Activated naive CD4-positive, alpha-beta T cell treated with anti-CD3 and anti-CD28 coated beads, Interleukin-2, amount 50 U/mL, for 24 hours (primary cell): Measurements from ENCODE around the gene MAN1A2.
"Not testable (repeated sequence)": the region's sequence is repeated elsewhere in the genome, so short reads cannot be mapped to it uniquely, and the experiment has no call there.

Source experiments
- H3K27ac Mint-ChIP-seq: one replicate; pipeline ENCODE4 v1.8.0; 2021; ENCODE audit warnings: mild to moderate bottlenecking, mixed read lengths
- H3K27me3 Mint-ChIP-seq: one replicate; pipeline ENCODE4 v1.8.0; 2021; ENCODE audit warnings: mixed read lengths
- H3K36me3 Mint-ChIP-seq: one replicate; pipeline ENCODE4 v1.8.0; 2021; ENCODE audit warnings: mixed read lengths
- H3K4me1 Mint-ChIP-seq: one replicate; pipeline ENCODE4 v1.8.0; 2021; ENCODE audit warnings: mixed read lengths
- H3K4me3 Mint-ChIP-seq: one replicate; pipeline ENCODE4 v1.8.0; 2021; ENCODE audit warnings: mild to moderate bottlenecking, mixed read lengths
- H3K9me3 Mint-ChIP-seq: one replicate; pipeline ENCODE4 v1.8.0; 2021; ENCODE audit warnings: mixed read lengths

The MAN1A2 gene

DNA sequence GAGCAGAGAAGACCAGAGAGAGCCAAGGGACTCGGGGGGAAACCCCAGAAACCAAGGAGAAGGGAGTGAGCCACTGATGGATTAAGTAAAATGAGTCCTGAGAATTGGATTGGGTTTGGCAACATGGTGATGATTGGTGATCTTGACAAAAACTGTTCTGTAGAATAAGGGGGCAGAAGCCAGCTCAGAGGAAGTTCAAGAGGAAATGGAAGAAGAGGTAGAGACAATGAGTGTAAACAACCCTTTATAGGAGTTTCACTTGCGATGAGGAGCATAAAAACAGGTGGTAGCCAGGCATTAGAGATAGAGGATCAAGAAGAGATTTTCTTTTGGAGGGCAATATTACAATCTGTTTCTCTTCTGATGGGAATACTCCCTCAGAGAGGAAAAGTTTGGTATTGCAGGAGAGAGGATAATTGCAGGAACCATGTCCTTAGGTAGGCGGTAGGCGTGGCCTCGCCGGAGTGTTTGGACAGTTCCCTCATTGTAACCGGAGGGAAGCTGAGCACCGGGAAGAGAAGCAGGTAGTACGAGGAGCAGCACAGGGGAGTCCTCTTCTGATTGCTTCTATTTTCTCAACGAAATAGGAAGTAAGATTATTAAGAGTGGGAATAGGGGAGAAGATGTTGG is 170.2 kb downstream of the MAN1A2 start:
- H3K36me3 Mint-ChIP-seq: peaks cover 4% of the 10 kb centered on the region
- H3K4me3 Mint-ChIP-seq: no peak overlapping the region
- no peak overlapping the region for H3K27ac Mint-ChIP-seq
- no peaks in the 10 kb centered on the region for H3K9me3 Mint-ChIP-seq
- H3K27me3 Mint-ChIP-seq: no peaks in the 10 kb centered on the region
- peaks cover 4% of the 10 kb centered on the region for H3K4me1 Mint-ChIP-seq

DNA sequence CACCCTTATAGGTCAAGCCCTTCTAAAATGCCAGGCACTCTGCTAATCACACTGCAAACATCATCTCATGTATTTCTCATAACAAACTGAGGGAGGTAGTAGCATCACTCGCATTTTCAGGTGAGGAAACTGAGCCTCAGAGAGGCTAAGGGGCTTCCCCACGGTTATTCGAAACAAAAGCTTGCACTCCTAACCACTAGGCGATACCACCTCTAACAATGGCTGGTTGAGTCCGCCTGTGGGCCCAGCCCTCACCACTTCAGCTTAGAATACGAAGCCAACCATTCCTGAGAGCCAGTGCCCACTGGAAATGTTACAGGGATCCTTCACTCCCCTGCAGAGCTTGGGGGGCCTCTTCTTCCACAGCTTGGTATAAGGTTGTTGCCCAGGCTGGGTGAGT is 173.3 kb downstream of the MAN1A2 start:
- H3K4me3 Mint-ChIP-seq: no peak overlapping the region
- no peaks in the 10 kb centered on the region for H3K27me3 Mint-ChIP-seq
- H3K36me3 Mint-ChIP-seq: no peaks in the 10 kb centered on the region
- no peaks in the 10 kb centered on the region for H3K9me3 Mint-ChIP-seq
- peaks cover 4% of the 10 kb centered on the region for H3K4me1 Mint-ChIP-seq
- H3K27ac Mint-ChIP-seq: no peak overlapping the region

DNA sequence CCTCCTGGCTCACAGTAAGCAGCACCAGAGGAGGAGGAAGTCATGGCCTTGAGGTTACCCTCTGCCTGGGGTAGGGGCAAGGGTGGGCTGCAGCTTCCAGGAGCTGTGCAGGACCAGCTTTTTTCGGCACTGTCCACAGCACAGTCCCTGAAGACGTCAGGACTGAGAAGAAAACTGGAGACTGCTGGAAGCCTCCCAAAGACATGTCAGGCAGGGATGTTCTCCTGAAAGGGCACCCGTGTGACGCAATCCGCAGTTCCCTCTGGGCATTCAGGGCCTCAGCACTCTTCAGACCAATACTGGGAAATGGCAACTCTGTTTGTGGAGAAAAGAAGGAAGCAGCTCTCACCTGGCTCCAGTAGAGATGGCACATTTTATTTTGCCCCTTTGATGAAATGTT is 173.8 kb downstream of the MAN1A2 start:
- no peak overlapping the region for H3K27ac Mint-ChIP-seq
- peaks cover 4% of the 10 kb centered on the region for H3K4me1 Mint-ChIP-seq
- no peaks in the 10 kb centered on the region for H3K36me3 Mint-ChIP-seq
- no peaks in the 10 kb centered on the region for H3K9me3 Mint-ChIP-seq
- no peak overlapping the region for H3K4me3 Mint-ChIP-seq
- no peaks in the 10 kb centered on the region for H3K27me3 Mint-ChIP-seq

DNA sequence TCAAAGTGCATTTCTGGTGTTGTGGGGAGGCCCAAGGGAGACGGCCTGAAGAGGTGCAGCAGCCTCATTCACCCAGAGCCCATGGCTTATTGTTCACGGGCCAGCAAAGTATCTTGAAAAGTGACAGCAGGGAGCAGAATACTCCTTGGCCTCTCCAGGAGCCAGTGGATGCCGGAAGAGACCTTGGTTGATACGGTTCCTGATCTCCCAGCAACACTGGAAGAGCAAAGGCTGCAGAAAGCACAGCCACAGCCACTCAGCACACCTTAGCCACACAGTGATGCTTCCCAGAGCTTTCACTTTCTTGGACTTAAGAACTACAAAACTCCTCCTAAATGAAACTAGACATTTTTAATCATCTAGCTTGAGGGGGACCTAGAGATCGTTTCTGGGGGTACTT is 174.3 kb downstream of the MAN1A2 start:
- Mint-ChIP-seq H3K27me3 (no peaks in the 10 kb centered on the region), H3K4me1 (peaks cover 4% of the 10 kb centered on the region), H3K27ac (no peak overlapping the region)

DNA sequence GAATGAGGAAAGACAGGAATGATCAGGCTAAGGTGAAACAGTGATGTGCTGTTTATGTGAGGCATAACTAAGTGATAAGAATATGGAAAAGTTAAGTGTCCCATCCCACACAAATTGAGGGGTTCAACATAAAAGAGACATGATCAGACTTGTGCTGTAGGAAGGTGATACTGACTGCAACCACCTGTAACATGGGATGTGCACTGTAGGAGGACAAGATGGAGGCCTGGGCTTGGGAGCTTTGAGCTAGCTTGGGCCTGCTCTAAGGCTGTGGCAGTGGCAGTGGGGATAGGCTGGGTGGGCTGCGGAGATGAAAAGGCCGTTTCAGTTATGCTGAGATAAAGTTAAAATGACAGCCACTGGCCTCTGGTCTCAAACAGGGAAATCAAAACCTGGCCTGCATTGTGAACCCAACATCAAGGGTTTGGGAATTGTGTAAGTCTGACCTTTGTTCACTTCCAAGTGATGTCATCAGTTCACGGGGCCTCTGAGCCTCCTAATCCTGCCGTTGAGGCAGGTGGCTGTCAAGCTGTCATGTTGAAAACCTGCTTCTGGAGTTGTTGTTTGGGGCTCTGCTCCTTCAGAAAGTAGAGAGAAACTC is 177.4 kb downstream of the MAN1A2 start:
- no peaks in the 10 kb centered on the region for H3K9me3 Mint-ChIP-seq
- no peak overlapping the region for H3K4me3 Mint-ChIP-seq
- peaks cover 4% of the 10 kb centered on the region for H3K4me1 Mint-ChIP-seq
- no peaks in the 10 kb centered on the region for H3K36me3 Mint-ChIP-seq
- H3K27ac Mint-ChIP-seq: no peak overlapping the region
- no peaks in the 10 kb centered on the region for H3K27me3 Mint-ChIP-seq

More for the DNA sequence above, 174.3 kb downstream of the MAN1A2 start:
- H3K4me3 Mint-ChIP-seq: no peak overlapping the region
- no peaks in the 10 kb centered on the region for H3K9me3 Mint-ChIP-seq
- H3K36me3 Mint-ChIP-seq: no peaks in the 10 kb centered on the region

DNA sequence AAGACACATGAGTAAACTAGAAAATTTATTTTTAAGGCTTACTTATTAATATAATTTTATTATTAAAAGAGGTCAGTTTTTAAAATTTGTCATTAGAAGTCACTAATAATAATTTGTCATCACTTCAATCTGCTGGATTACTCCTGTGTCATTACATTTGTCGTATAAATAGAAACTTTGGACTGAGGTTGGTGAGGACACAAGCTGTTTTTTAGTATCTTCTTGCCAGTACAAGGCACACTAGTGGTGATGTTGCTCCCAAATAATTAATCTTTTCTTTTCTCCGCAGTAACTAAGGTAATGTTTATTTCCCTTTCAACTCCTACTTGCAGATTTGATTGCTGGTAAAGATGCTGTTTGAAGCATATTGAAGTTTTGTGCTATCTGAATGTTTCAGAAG is 179.2 kb downstream of the MAN1A2 start:
- no peak overlapping the region for H3K27ac Mint-ChIP-seq
- H3K9me3 Mint-ChIP-seq: no peaks in the 10 kb centered on the region
- no peaks in the 10 kb centered on the region for H3K27me3 Mint-ChIP-seq
- H3K4me1 Mint-ChIP-seq: no peaks in the 10 kb centered on the region
- H3K4me3 Mint-ChIP-seq: no peak overlapping the region
- H3K36me3 Mint-ChIP-seq: no peaks in the 10 kb centered on the region

DNA sequence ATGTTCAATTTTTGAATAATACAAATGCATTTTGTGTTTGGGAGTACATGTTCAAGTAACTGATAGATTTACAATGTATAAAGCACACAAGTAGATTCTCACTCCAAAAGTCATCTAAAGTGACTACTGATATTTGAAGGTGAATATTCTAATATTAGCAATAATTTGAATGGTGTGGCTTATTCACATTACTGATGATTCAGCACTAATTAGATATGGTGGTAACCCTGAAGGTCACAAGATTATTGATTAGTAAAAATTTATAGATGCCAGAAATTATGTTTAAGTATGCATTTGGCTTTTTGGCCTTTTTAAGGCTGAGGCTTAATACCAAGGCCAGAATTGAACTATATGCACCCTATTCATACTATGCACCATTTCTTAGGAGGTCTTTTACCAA is 186.2 kb downstream of the MAN1A2 start:
- Mint-ChIP-seq H3K9me3 (no peaks in the 10 kb centered on the region), H3K4me3 (no peak overlapping the region), H3K4me1 (no peaks in the 10 kb centered on the region), H3K36me3 (peaks cover 1% of the 10 kb centered on the region), H3K27ac (no peak overlapping the region), H3K27me3 (no peaks in the 10 kb centered on the region)

DNA sequence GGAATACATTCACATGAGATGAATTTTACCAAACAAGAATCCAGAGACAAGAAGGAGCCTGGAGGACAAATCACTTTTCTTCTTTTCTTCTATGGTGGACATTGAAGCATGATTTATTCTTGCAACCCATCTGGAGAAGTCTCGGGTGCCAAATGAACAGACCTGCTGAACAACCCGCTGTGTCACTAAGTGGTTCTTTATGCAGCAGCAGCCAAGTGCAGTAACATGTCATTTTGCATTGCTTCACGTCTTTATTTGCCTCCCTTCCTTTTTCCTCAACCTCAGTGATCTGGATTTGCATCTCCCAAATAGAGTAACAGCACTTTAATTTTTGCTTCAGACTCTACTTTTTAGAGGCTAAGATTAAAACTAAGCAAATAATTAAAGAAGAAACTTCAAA is 188.6 kb downstream of the MAN1A2 start:
- H3K4me1 Mint-ChIP-seq: no peaks in the 10 kb centered on the region
- H3K27ac Mint-ChIP-seq: no peak overlapping the region
- H3K36me3 Mint-ChIP-seq: peaks cover 4% of the 10 kb centered on the region
- no peaks in the 10 kb centered on the region for H3K27me3 Mint-ChIP-seq
- no peak overlapping the region for H3K4me3 Mint-ChIP-seq
- H3K9me3 Mint-ChIP-seq: peaks cover 8% of the 10 kb centered on the region

DNA sequence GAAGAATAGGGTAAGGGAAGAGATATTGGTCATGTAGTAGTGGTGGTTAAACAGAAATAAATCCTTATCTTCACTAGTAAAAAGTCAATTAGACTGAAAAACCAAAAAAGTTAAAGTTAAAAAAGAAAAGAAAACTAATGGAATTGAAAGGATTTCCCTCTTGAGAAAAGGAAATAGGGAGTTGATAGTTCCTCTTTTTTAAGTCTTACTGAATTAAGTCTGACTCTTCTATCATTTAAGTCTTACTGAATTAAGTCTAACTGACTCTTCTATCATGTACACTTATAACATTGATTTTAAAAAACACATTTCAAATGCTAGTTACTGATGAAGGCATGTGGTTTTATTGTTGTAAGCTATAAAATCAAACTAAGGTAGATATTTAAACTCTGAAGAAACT is 189.1 kb downstream of the MAN1A2 start:
- Mint-ChIP-seq H3K27ac (no peak overlapping the region), H3K4me3 (no peak overlapping the region), H3K27me3 (no peaks in the 10 kb centered on the region), H3K36me3 (peaks cover 4% of the 10 kb centered on the region), H3K9me3 (peaks cover 8% of the 10 kb centered on the region), H3K4me1 (no peaks in the 10 kb centered on the region)

DNA sequence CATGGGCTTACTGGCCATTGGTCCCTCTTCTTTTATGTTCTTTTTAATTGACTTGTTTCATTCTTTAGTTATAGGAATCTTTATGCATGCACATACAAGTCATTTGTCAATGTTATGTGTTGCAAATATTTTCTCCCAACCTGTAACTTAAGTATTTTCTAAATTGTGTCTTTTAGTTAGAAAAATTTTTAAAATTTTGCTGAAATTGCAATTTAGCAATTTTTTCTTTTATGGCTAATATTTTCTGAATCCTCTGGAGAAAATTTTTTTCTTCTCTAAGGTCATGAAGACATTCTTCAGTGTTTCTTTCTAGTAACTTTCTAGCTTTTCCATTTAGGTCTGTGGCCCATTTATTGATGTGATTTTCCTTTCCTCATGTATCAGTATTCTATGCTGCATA is 189.7 kb downstream of the MAN1A2 start:
- Mint-ChIP-seq H3K27ac (peak overlapping the region; percentile 25), H3K9me3 (peaks cover 8% of the 10 kb centered on the region), H3K27me3 (no peaks in the 10 kb centered on the region), H3K4me1 (no peaks in the 10 kb centered on the region), H3K36me3 (peaks cover 4% of the 10 kb centered on the region), H3K4me3 (no peak overlapping the region)

DNA sequence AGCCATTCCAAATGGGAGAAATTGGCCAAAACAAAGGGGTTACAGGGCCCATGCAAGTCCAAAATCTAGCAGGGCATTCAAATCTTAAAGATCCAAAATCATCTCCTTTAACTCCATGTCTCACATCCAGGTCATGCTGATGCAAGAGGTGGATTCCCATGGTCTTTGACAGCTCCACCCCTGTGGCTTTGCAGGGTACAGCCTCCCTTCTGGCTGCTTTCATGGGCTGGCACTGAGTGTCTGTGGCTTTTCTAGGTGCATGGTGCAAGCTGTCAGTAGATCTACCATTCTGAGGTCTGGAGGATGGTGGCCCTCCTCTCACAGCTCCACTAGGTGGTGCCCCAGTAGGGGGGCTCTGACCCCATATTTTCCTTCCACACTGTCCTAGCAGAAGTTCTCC is 191.2 kb downstream of the MAN1A2 start:
- not testable (repeated sequence) for H3K36me3 Mint-ChIP-seq, H3K4me1 Mint-ChIP-seq, H3K27me3 Mint-ChIP-seq, H3K9me3 Mint-ChIP-seq, H3K27ac Mint-ChIP-seq, H3K4me3 Mint-ChIP-seq

DNA sequence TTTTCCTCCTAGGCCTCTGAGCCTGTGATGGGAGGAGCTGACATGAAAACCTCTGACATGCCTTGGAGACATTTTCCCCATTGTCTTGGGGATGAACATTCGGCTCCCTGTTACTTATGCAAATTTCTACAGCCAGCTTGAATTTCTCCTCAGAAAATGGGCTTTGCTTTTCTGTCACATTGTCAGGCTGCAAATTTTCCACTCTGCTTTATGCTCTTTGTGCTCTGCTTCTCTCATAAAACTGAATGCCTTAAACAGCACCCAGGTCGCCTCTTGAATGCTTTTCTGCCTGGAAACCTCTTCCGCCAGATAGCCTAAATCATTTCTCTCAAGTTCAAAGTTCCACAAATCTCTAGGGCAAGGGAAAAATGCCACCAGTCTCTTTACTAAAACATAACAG is 191.9 kb downstream of the MAN1A2 start:
- Mint-ChIP-seq H3K4me1 (no peaks in the 10 kb centered on the region), H3K4me3 (no peak overlapping the region), H3K36me3 (peaks cover 4% of the 10 kb centered on the region), H3K27ac (no peak overlapping the region), H3K27me3 (no peaks in the 10 kb centered on the region), H3K9me3 (peaks cover 8% of the 10 kb centered on the region)

DNA sequence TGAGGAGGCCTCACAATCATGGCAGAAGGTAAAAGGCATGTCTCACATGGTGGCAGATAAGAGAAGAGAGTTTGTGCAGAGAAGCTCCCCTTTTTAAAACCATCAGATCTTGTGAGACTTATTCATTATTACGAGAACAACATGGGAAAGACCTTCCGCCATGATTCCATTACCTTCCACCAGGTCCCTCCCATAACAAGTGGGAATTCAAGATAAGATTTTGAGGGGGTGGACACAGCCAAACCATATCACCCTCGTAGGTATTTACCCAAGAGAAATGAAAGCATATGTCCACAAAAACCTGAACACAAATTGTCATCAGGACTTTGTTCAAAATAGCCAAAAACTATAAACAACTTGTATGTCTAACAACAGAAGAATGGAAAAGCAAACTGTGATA is 192.7 kb downstream of the MAN1A2 start:
- no peak overlapping the region for H3K4me3 Mint-ChIP-seq
- H3K9me3 Mint-ChIP-seq: peaks cover 8% of the 10 kb centered on the region
- H3K4me1 Mint-ChIP-seq: no peaks in the 10 kb centered on the region
- peaks cover 4% of the 10 kb centered on the region for H3K36me3 Mint-ChIP-seq
- no peaks in the 10 kb centered on the region for H3K27me3 Mint-ChIP-seq
- H3K27ac Mint-ChIP-seq: no peak overlapping the region

DNA sequence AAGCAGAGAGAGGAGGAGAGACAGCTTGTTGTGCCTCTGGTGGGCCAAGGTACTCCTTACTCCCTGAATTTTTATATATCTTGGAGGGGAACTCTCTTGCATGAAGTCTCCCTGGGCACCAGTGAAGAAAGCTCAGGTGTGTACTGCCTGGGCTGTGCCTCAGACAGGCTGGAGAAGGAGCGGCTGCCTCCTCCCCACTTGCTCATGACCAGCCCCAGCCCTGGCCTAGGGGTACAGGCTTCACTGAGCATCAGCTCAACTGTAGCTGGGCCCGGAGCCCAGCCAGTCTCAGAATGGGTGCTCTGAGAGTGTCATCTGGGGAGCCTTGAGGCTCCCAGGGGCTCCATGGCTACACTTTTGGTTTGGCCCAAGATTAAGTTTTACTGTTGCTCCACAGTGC is 193.8 kb downstream of the MAN1A2 start:
- Mint-ChIP-seq H3K9me3 (peaks cover 8% of the 10 kb centered on the region), H3K36me3 (peaks cover 4% of the 10 kb centered on the region), H3K4me3 (no peak overlapping the region), H3K4me1 (no peaks in the 10 kb centered on the region), H3K27me3 (no peaks in the 10 kb centered on the region), H3K27ac (no peak overlapping the region)

DNA sequence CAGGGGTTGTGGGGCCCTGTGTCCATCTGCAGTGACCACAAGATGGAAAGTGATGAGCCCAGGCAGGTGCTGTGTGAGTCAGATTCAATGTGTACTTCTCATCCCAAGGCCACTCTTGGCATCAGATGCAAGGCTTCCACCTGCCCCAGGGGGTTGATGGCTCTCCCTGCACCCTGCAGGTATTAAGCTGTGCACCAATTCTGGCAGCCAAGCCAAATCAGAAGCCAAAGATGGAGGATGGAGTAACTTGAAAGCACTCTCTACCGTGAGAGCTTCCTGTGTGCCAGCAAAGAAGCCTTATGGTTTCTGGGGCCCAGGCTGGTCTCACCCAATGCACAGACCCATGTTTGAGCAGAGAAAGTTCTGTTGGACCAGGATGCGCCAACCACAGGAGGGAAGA is 194.3 kb downstream of the MAN1A2 start:
- H3K27me3 Mint-ChIP-seq: no peaks in the 10 kb centered on the region
- peaks cover 4% of the 10 kb centered on the region for H3K36me3 Mint-ChIP-seq
- no peaks in the 10 kb centered on the region for H3K4me1 Mint-ChIP-seq
- H3K27ac Mint-ChIP-seq: no peak overlapping the region
- no peak overlapping the region for H3K4me3 Mint-ChIP-seq
- H3K9me3 Mint-ChIP-seq: peaks cover 8% of the 10 kb centered on the region

DNA sequence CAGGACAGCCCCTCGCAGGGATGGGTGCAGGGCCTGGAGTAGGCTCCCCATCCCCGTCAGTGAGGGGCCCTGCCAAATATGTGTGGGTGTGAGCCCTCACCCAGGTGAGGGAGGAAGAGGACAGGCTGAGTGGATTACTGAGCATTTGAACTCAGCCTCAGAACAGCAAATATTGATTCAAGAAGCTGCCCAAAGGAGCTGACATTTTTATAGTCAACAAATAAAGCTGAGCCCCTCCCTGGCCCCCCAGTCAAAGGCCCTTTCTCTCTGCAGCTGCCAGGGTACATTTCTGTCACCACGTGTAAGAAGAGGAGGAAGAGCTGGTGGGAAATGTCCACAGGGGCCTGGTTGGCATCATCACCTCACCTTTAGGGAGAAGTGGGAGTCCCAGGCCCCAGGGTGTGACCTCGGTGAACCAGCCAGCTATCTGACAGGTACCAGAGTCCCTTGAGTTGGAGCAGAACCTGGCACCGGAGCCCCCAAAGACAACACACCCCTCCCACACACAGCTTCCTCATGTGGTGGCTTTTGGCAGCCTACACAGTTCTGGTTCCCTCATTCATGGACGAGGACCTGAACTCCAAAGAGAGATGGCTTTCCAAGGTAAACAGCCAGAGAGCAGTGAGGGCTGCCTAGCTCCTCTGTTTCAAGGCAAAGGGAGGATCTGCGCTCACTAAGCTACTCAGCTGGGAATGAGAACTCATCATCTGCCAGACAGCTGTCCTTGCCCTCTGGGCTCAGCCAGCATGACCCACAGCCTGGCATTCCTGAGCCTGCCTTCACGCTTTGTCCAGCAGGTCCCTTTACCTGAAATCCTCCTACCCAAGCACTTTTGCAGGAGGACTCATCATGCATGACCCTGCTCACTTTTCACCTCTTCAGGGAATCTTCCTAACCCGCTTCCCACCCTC is 195.6 kb downstream of the MAN1A2 start:
- Mint-ChIP-seq H3K9me3 (peaks cover 8% of the 10 kb centered on the region), H3K4me1 (no peaks in the 10 kb centered on the region), H3K27ac (peak overlapping the region; percentile 38), H3K36me3 (peaks cover 2% of the 10 kb centered on the region), H3K27me3 (no peaks in the 10 kb centered on the region), H3K4me3 (no peak overlapping the region)
